IMR-90 (cell line): ENCODE results near the gene FAM149A. TPM values are rescaled to one million over a fixed set of nuclear protein-coding genes. Genes with fewer than 3 reads are reported as not detected.

Experiments used
- ATAC-seq: fragments of 200-7000 bp; cut with Tn5 transposase; 2 replicates; pipeline ENCODE4 v1.9.1; 2020; ENCODE audit warnings: low read depth, mild to moderate bottlenecking, moderate library complexity
- BruUV-seq: library from RNA; stranded (reverse); fragments of 400-500 nt; replicated peaks from 2 replicates; lab custom pipeline; 2021; lab: Mats Ljungman, UMichigan
- CTCF ChIA-PET: fragments of 300-600 bp; formaldehyde crosslinking; extraction: SDS; loops from one replicate; lab custom pipeline; 2021; ENCODE audit warnings: antibody characterized with exemption; lab: Yijun Ruan, JAX
- POLR2A ChIA-PET: fragments of 300-600 bp; sonication (Branson Sonifier 250); formaldehyde crosslinking; loops from one replicate; lab custom pipeline; 2022; ENCODE audit warnings: antibody characterized with exemption; ENCODE audit not compliant: unreplicated experiment; lab: Charles Lee
- DNase-seq: peaks from one replicate; pipeline ENCODE4 v3.0.0; 2013
- H2AFZ ChIP-seq: replicated peaks from 2 replicates; pipeline ENCODE3; 2013; ENCODE audit warnings: low read length, mild to moderate bottlenecking; ENCODE audit not compliant: poor library complexity
- H2AK5ac ChIP-seq: 2 replicates; pipeline ENCODE4 v1.6.1; 2013; ENCODE audit warnings: low read depth, low read length, inconsistent platforms
- H2AK9ac ChIP-seq: replicated peaks from 2 replicates; pipeline ENCODE3; 2013; ENCODE audit warnings: mild to moderate bottlenecking, low read depth, low read length, moderate library complexity; ENCODE audit not compliant: poor library complexity
- H2BK120ac ChIP-seq: 2 replicates; pipeline ENCODE4 v1.6.1; 2013; ENCODE audit warnings: low read depth, low read length, inconsistent platforms
- H2BK15ac ChIP-seq: 3 replicates; pipeline ENCODE4 v1.6.1; 2013; ENCODE audit warnings: low read depth, low read length, inconsistent platforms
- H2BK20ac ChIP-seq: 2 replicates; pipeline ENCODE4 v1.6.1; 2013; ENCODE audit warnings: low read depth, mild to moderate bottlenecking, inconsistent platforms, low read length, moderate library complexity
- H2BK5ac ChIP-seq: 2 replicates; pipeline ENCODE4 v1.6.1; 2013; ENCODE audit warnings: mild to moderate bottlenecking, low read depth, low read length, inconsistent platforms; ENCODE audit not compliant: poor library complexity, severe bottlenecking
- H3K14ac ChIP-seq: replicated peaks from 2 replicates; pipeline ENCODE4 v1.6.1; 2013; ENCODE audit warnings: low read depth, low read length, inconsistent platforms
- H3K18ac ChIP-seq: 2 replicates; pipeline ENCODE4 v1.6.1; 2013; ENCODE audit warnings: low read depth, low read length, control low read depth
- H3K23ac ChIP-seq: 2 replicates; pipeline ENCODE4 v1.6.1; 2013; ENCODE audit warnings: low read depth, low read length, inconsistent platforms
- H3K27ac ChIP-seq: 2 replicates; pipeline ENCODE4 v1.5.1; 2013; ENCODE audit warnings: mild to moderate bottlenecking, control low read depth, low read length; ENCODE audit not compliant: insufficient read depth
- H3K27me3 ChIP-seq: 2 replicates; pipeline ENCODE4 v1.6.1; 2013; ENCODE audit warnings: low read length; ENCODE audit not compliant: control insufficient read depth, insufficient read depth
- H3K36me3 ChIP-seq: 2 replicates; pipeline ENCODE4 v1.6.1; 2013; ENCODE audit warnings: low read length, mixed read lengths; ENCODE audit not compliant: control insufficient read depth, insufficient read depth
- H3K4ac ChIP-seq: 2 replicates; pipeline ENCODE4 v1.6.1; 2013; ENCODE audit warnings: low read depth, low read length, inconsistent platforms
- H3K4me1 ChIP-seq: 2 replicates; pipeline ENCODE4 v1.6.1; 2013; ENCODE audit warnings: low read length, mixed read lengths; ENCODE audit not compliant: control insufficient read depth, insufficient read depth
- H3K4me2 ChIP-seq: 2 replicates; pipeline ENCODE4 v1.6.1; 2013; ENCODE audit warnings: low read depth, mild to moderate bottlenecking, control low read depth, low read length, moderate library complexity
- H3K4me3 ChIP-seq: 2 replicates; pipeline ENCODE4 v1.5.1; 2013; ENCODE audit warnings: low read depth, mild to moderate bottlenecking, control low read depth, low read length, moderate library complexity; ENCODE audit not compliant: insufficient read depth
- H3K56ac ChIP-seq: 2 replicates; pipeline ENCODE4 v1.6.1; 2013; ENCODE audit warnings: low read length, inconsistent platforms; ENCODE audit not compliant: insufficient read depth; ENCODE audit errors: extremely low read depth
- H3K79me1 ChIP-seq, 2 experiments: 2 replicates each; pipeline ENCODE4 v1.6.1; 2013; ENCODE audit warnings: low read length in 2 of 2, inconsistent platforms in 1 of 2, low read depth in 1 of 2
- H3K9ac ChIP-seq: 2 replicates; pipeline ENCODE4 v1.6.1; 2013; ENCODE audit warnings: low read depth, low read length, control low read depth
- H3K9me1 ChIP-seq: 2 replicates; pipeline ENCODE4 v1.6.1; 2013; ENCODE audit warnings: low read length, inconsistent platforms; ENCODE audit not compliant: insufficient read depth
- H3K9me3 ChIP-seq: 2 replicates; pipeline ENCODE4 v1.6.1; 2013; ENCODE audit warnings: low read length; ENCODE audit not compliant: control insufficient read depth, insufficient read depth
- H4K20me1 ChIP-seq: 2 replicates; pipeline ENCODE4 v1.6.1; 2013; ENCODE audit warnings: low read length, inconsistent platforms; ENCODE audit not compliant: insufficient read depth
- H4K5ac ChIP-seq: 2 replicates; pipeline ENCODE4 v1.6.1; 2013; ENCODE audit warnings: mild to moderate bottlenecking, low read depth, low read length, control low read depth
- H4K8ac ChIP-seq, 2 experiments: 2 replicates each; pipeline ENCODE4 v1.6.1; 2013; ENCODE audit warnings: low read depth in 2 of 2, low read length in 2 of 2, control low read depth in 1 of 2, inconsistent platforms in 1 of 2
- H4K91ac ChIP-seq: 2 replicates; pipeline ENCODE4 v1.6.1; 2013; ENCODE audit warnings: low read depth, low read length, inconsistent platforms; ENCODE audit not compliant: insufficient read depth
- BHLHE40 ChIP-seq: fragments of 150-350 bp; IDR thresholded peaks from 2 replicates; pipeline ENCODE4 v1.6.1; 2016; ENCODE audit warnings: mild to moderate bottlenecking, low read depth, low read length
- CEBPB ChIP-seq: IDR thresholded peaks from 2 replicates; pipeline ENCODE4 v1.6.1; 2012; ENCODE audit warnings: low read depth, low read length, improper control_type of control experiment
- CHD1 ChIP-seq: IDR thresholded peaks from 2 replicates; pipeline ENCODE4 v1.6.1; 2012; ENCODE audit warnings: low read depth, low read length, improper control_type of control experiment
- CTCF ChIP-seq: conservative IDR thresholded peaks from 2 replicates; pipeline ENCODE4 v1.5.1; 2012; ENCODE audit warnings: mild to moderate bottlenecking, low read depth, low read length, improper control_type of control experiment
- FOS ChIP-seq: fragments of 150-350 bp; IDR thresholded peaks from 2 replicates; pipeline ENCODE4 v1.6.1; 2016; ENCODE audit warnings: low read depth, low read length
- MAFK ChIP-seq: IDR thresholded peaks from 2 replicates; pipeline ENCODE4 v1.6.1; 2012; ENCODE audit warnings: low read depth, low read length, improper control_type of control experiment
- MAZ ChIP-seq: IDR thresholded peaks from 2 replicates; pipeline ENCODE4 v1.6.1; 2012; ENCODE audit warnings: low read depth, mild to moderate bottlenecking, low read length, improper control_type of control experiment, moderate library complexity, borderline replicate concordance
- MXI1 ChIP-seq: IDR thresholded peaks from 2 replicates; pipeline ENCODE4 v1.6.1; 2012; ENCODE audit warnings: low read depth, mild to moderate bottlenecking, low read length, moderate library complexity, borderline replicate concordance
- RAD21 ChIP-seq: IDR thresholded peaks from 2 replicates; pipeline ENCODE4 v1.6.1; 2012; ENCODE audit warnings: low read length, improper control_type of control experiment
- RCOR1 ChIP-seq: IDR thresholded peaks from 2 replicates; pipeline ENCODE4 v1.6.1; 2012; ENCODE audit warnings: mild to moderate bottlenecking, low read length, improper control_type of control experiment; ENCODE audit not compliant: insufficient replicate concordance
- RFX5 ChIP-seq: IDR thresholded peaks from 2 replicates; pipeline ENCODE4 v1.8.0; 2012; ENCODE audit warnings: low read depth, mild to moderate bottlenecking, low read length, moderate library complexity
- SMC3 ChIP-seq: fragments of 150-350 bp; IDR thresholded peaks from 2 replicates; pipeline ENCODE4 v1.6.1; 2016; ENCODE audit warnings: low read depth, mild to moderate bottlenecking, antibody characterized with exemption, low read length, moderate library complexity
- USF2 ChIP-seq: fragments of 150-350 bp; IDR thresholded peaks from 2 replicates; pipeline ENCODE4 v1.6.1; 2017; ENCODE audit warnings: mild to moderate bottlenecking, antibody characterized with exemption, low read length, low read depth
- WGBS, 2 experiments: methylation state at CpG; one replicate each; pipeline versions ENCODE4 v1.1.5 to v1.1.7; 2013; ENCODE audit warnings: missing lambda C conversion rate in 2 of 2; ENCODE audit not compliant: insufficient read length in 1 of 2; ENCODE audit errors: extremely low coverage in 2 of 2; 5-methylcytosine and 5-hydroxymethylcytosine counted together
- dilution Hi-C: fragments of 300-500 bp; cut with HindIII; formaldehyde crosslinking; loops from one replicate; pipeline ENCODE4 v1.14.3; 2018; ENCODE audit warnings: low sequenced_read_pairs; ENCODE audit not compliant: unreplicated experiment
- in situ Hi-C: fragments of 300-500 bp; cut with MboI; formaldehyde crosslinking; loops from 3 replicates; pipeline ENCODE4 v1.14.3; 2019; ENCODE audit warnings: low sequenced_read_pairs, inconsistent platforms, mixed read lengths
- intact Hi-C: fragments of 100-400 bp; cut with micrococcal nuclease; formaldehyde crosslinking; loops from 2 replicates; pipeline ENCODE4 v1.10.0; 2022
- polyA plus RNA-seq, 3 experiments: library from polyadenylated mRNA; depleted of rRNA; stranded (reverse); fragments of >200 nt; gene quantifications; 2 replicates each; pipeline ENCODE4 v1.2.3, GENCODE V29; 2012; ENCODE audit warnings: low replicate concordance in 1 of 3
- total RNA-seq: library from RNA; depleted of rRNA; stranded (reverse); fragments of >200 nt; gene quantifications from 2 replicates; pipeline ENCODE4 v1.2.3, GENCODE V29; 2012
- TF ChIP-seq, protein P1 (sequence below): fragments of 150-350 bp; IDR thresholded peaks from 2 replicates; pipeline ENCODE4 v1.6.1; 2016; ENCODE audit warnings: low read depth, mild to moderate bottlenecking, low read length, moderate library complexity, borderline replicate concordance

Gene FAM149A
- total and polyA plus RNA-seq, 2 of the 4 experiments (the other 2 are of a cell fraction) = 0.54 to 0.70 TPM

- Histone ChIP-seq H2AK9ac (no peak overlapping the region), H4K91ac (no peak overlapping the region), H3K23ac (no peak overlapping the region), H3K4ac (no peak overlapping the region), H2BK5ac (no peak overlapping the region), H3K4me2 (no peak overlapping the region), H2AK5ac (no peak overlapping the region), H3K27me3 (no peaks in the 10 kb centered on the region), H4K20me1 (no peaks in the 10 kb centered on the region; the same call in 1 of the 2 replicates), H3K9ac (no peak overlapping the region), H2BK20ac (no peak overlapping the region), H3K9me1 (peaks cover 9% of the 10 kb centered on the region; the same call in 1 of the 2 replicates), H2BK15ac (no peak overlapping the region), H3K56ac (no peak overlapping the region), H3K79me1 (no peaks in the 10 kb centered on the region), H3K4me1 (no peaks in the 10 kb centered on the region), H4K8ac (no peak overlapping the region), H3K4me3 (no peak overlapping the region), H4K5ac (no peak overlapping the region), H3K36me3 (no peaks in the 10 kb centered on the region), H2BK120ac (no peak overlapping the region), H3K14ac (no peak overlapping the region), H2AFZ (no peak overlapping the region), H3K18ac (no peak overlapping the region), H3K9me3 (no peaks in the 10 kb centered on the region), H3K27ac (no peak overlapping the region)
- in situ Hi-C loops (no loop called here), dilution Hi-C loops (no loop called here), intact Hi-C loops (no loop called here)
- DNase-seq (no peak), ATAC-seq (no peak)
- POLR2A ChIA-PET = no interaction called here
- 55% methylated on average over 6 of the region's 17 CpGs; no CpG with 5 or more reads in 1 of the 2 experiments for WGBS, 2 experiments
- no TSS peak for BruUV-seq
- CTCF ChIA-PET = interaction anchor here (1.1 kb wide), 1 partner anchor 21 kb away, joined by 3 read pairs; no protein-coding TSS in a partner anchor
- TF ChIP-seq SMC3 (no peak), FOS (no peak), RAD21 (no peak), RFX5 (no peak), MXI1 (no peak), CEBPB (no peak), BHLHE40 (no peak), CHD1 (no peak), USF2 (no peak), MAZ (no peak), MAFK (no peak), CTCF (no peak), RCOR1 (no peak)
- TF ChIP-seq, protein P1, sequence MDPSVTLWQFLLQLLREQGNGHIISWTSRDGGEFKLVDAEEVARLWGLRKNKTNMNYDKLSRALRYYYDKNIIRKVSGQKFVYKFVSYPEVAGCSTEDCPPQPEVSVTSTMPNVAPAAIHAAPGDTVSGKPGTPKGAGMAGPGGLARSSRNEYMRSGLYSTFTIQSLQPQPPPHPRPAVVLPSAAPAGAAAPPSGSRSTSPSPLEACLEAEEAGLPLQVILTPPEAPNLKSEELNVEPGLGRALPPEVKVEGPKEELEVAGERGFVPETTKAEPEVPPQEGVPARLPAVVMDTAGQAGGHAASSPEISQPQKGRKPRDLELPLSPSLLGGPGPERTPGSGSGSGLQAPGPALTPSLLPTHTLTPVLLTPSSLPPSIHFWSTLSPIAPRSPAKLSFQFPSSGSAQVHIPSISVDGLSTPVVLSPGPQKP = no peak
Observed at GRCh38 chr4:186158021-186158813, 53.7 kb downstream of the FAM149A start.
